ENCODE results near the gene ZNF771.

- TF ChIP-seq CTCF (IDR thresholded peaks at IDR 0.05): no peak
- TF ChIP-seq POLR2A (IDR thresholded peaks at IDR 0.05): no peak
- no peak for TF ChIP-seq EP300 (IDR thresholded peaks at IDR 0.05)
Observed at GRCh38 chr16:30358577-30358936, 48.8 kb upstream of the ZNF771 start.
